ENCODE data around the gene TMEM242.

Gene TMEM242

DNA sequence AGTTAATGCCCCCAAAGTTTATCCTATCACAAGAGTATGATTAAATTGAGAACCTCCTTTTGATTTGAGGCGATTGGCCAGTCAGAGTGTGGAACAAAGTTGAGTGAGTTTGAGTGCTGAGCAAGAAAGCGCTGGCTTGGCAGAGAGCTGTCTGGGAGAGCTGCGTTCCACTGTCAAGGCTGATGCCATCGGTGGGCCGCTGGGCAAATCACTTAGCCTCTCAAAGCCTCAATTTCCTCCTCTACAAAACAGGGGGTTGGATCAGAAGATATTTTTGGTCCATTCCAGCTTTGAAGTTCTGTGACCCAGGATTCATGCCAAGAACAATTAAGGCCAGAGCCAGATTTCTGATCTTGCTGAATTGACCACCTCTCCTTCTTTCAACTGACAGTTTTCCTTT is 60.2 kb downstream of the TMEM242 start:
- H3F3A ChIP-seq (ENCODE audit: control insufficient read depth, insufficient read depth), result no peaks in the 10 kb centered on the region
- TF ChIP-seq EZH2phosphoT487 (IDR thresholded peaks at IDR 0.05; ENCODE audit: borderline replicate concordance, low read length), result no peak
- TF ChIP-seq, protein P1, sequence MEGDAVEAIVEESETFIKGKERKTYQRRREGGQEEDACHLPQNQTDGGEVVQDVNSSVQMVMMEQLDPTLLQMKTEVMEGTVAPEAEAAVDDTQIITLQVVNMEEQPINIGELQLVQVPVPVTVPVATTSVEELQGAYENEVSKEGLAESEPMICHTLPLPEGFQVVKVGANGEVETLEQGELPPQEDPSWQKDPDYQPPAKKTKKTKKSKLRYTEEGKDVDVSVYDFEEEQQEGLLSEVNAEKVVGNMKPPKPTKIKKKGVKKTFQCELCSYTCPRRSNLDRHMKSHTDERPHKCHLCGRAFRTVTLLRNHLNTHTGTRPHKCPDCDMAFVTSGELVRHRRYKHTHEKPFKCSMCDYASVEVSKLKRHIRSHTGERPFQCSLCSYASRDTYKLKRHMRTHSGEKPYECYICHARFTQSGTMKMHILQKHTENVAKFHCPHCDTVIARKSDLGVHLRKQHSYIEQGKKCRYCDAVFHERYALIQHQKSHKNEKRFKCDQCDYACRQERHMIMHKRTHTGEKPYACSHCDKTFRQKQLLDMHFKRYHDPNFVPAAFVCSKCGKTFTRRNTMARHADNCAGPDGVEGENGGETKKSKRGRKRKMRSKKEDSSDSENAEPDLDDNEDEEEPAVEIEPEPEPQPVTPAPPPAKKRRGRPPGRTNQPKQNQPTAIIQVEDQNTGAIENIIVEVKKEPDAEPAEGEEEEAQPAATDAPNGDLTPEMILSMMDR (IDR thresholded peaks at IDR 0.05; ENCODE audit: low read depth, low read length, poor library complexity, severe bottlenecking), result no peak
- H3K36me3 ChIP-seq (ENCODE audit: control insufficient read depth, low read length), result no peaks in the 10 kb centered on the region
- no peaks in the 10 kb centered on the region for H3K4me1 ChIP-seq (ENCODE audit: control insufficient read depth, low read length)
- H4K20me1 ChIP-seq (ENCODE audit: control insufficient read depth, insufficient read depth, low read depth, low read length), result no peaks in the 10 kb centered on the region
- H3K27ac ChIP-seq (ENCODE audit: low read depth, low read length), result no peak overlapping the region
- H3K9me2 ChIP-seq (replicated peaks; ENCODE audit: control insufficient read depth, low read length), result no peaks in the 10 kb centered on the region
- no peaks in the 10 kb centered on the region; the same call in 1 of the 2 replicates for H3K27me3 ChIP-seq (ENCODE audit: control insufficient read depth, low read length)
- H3K79me2 ChIP-seq (ENCODE audit: control insufficient read depth, low read length), result no peaks in the 10 kb centered on the region
- H3K4me2 ChIP-seq (ENCODE audit: low read length), result no peak overlapping the region
- H3K4me3 ChIP-seq (ENCODE audit: low read length), result no peak overlapping the region
- no peaks in the 10 kb centered on the region for H3K9me3 ChIP-seq (ENCODE audit: control insufficient read depth, insufficient read depth, low read length)

DNA sequence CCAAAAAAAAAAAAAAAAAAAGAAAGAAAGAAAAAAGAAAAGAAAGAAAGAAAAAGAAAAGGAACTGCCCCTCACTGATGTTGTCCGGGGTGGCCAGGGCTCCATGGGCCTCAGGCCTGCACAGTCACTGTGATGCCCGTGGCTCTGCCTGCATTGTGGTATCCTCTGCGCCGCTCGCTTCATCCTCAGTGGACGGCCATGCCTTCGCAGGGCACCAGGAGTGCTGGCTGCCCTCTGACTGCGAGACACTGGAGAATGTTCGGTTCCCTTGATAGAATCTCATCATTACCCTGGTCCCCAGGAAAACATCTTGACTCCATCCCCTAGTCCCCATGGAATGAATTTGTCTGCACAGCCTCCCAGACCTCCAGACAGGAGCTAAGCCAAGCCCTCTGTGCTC is 61.7 kb downstream of the TMEM242 start:
- no peaks in the 10 kb centered on the region for H3K79me2 ChIP-seq (ENCODE audit: control insufficient read depth, low read length)
- H3F3A ChIP-seq (ENCODE audit: control insufficient read depth, insufficient read depth), result no peaks in the 10 kb centered on the region
- H3K27ac ChIP-seq (ENCODE audit: low read depth, low read length), result no peak overlapping the region
- H3K9me2 ChIP-seq (replicated peaks; ENCODE audit: control insufficient read depth, low read length), result no peaks in the 10 kb centered on the region
- H3K27me3 ChIP-seq (ENCODE audit: control insufficient read depth, low read length), result peaks cover 5% of the 10 kb centered on the region; the same call in 1 of the 2 replicates
- no peak overlapping the region for H3K4me3 ChIP-seq (ENCODE audit: low read length)
- H3K4me2 ChIP-seq (ENCODE audit: low read length), result no peak overlapping the region
- TF ChIP-seq, protein P1 (IDR thresholded peaks at IDR 0.05; ENCODE audit: low read depth, low read length, poor library complexity, severe bottlenecking), result no peak
- TF ChIP-seq EZH2phosphoT487 (IDR thresholded peaks at IDR 0.05; ENCODE audit: borderline replicate concordance, low read length), result no peak
- H3K4me1 ChIP-seq (ENCODE audit: control insufficient read depth, low read length), result no peaks in the 10 kb centered on the region
- H4K20me1 ChIP-seq (ENCODE audit: control insufficient read depth, insufficient read depth, low read depth, low read length), result no peaks in the 10 kb centered on the region
- no peaks in the 10 kb centered on the region for H3K9me3 ChIP-seq (ENCODE audit: control insufficient read depth, insufficient read depth, low read length)
- H3K36me3 ChIP-seq (ENCODE audit: control insufficient read depth, low read length), result no peaks in the 10 kb centered on the region

DNA sequence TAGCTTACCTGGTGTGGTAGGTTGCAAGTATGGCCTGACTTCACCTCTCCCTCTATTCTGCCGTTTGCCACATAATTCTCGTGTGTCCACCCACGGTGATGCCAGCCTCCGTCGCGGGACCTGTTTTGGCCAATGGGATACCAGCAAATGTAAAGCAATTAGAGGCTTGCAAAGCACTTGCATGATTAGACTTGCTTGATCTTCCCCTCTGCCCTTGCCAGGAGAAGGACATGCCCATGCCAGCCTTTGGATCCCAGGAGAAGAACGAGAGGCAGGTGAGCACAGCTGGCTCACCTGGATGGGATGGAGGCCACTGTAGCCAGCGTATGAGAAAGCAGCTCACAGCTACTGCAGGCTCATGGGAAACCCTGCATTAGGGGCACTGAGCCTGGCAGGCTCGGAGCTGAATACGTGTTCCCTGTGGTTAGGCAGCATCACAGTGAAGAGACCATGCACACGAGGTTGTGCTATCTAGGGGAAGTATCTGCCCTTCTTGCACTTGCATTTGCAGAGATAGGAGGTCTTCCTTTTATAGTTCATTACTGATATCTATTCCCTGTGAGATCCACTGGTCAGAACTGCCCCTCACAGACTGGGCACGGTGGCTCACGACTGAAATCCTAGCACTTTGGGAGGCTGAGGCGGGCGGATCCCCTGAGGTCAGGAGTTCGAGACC is 62.4 kb downstream of the TMEM242 start:
- no peaks in the 10 kb centered on the region for H3K36me3 ChIP-seq (ENCODE audit: control insufficient read depth, low read length)

More for the DNA sequence above, 62.4 kb downstream of the TMEM242 start:
- H3K27me3 ChIP-seq (ENCODE audit: control insufficient read depth, low read length), result peaks cover 6% of the 10 kb centered on the region; the same call in 1 of the 2 replicates
- H3K4me2 ChIP-seq (ENCODE audit: low read length), result no peak overlapping the region
- no peaks in the 10 kb centered on the region for H3K9me2 ChIP-seq (replicated peaks; ENCODE audit: control insufficient read depth, low read length)
- no peaks in the 10 kb centered on the region for H4K20me1 ChIP-seq (ENCODE audit: control insufficient read depth, insufficient read depth, low read depth, low read length)
- no peaks in the 10 kb centered on the region for H3K9me3 ChIP-seq (ENCODE audit: control insufficient read depth, insufficient read depth, low read length)
- H3K4me3 ChIP-seq (ENCODE audit: low read length), result no peak overlapping the region
- H3K4me1 ChIP-seq (ENCODE audit: control insufficient read depth, low read length), result no peaks in the 10 kb centered on the region
- no peaks in the 10 kb centered on the region for H3K79me2 ChIP-seq (ENCODE audit: control insufficient read depth, low read length)
- TF ChIP-seq, protein P1 (IDR thresholded peaks at IDR 0.05; ENCODE audit: low read depth, low read length, poor library complexity, severe bottlenecking), result no peak
- TF ChIP-seq EZH2phosphoT487 (IDR thresholded peaks at IDR 0.05; ENCODE audit: borderline replicate concordance, low read length), result no peak
- no peak overlapping the region for H3K27ac ChIP-seq (ENCODE audit: low read depth, low read length)
- H3F3A ChIP-seq (ENCODE audit: control insufficient read depth, insufficient read depth), result no peaks in the 10 kb centered on the region

Data from DOHH2 (cell line).